CD4-positive, CD25-positive, alpha-beta regulatory T cell (primary cell): ENCODE measurements around the gene SLC7A1. TPM values are rescaled to one million over a fixed set of nuclear protein-coding genes. Genes with fewer than 3 reads are reported as not detected.
"Not testable (repeated sequence)": the region's sequence is repeated elsewhere in the genome, so short reads cannot be mapped to it uniquely, and the experiment has no call there.

Experiments
- ATAC-seq, 2 donors: fragments of 150-1000 bp; cut with Tn5 transposase; one replicate each; pipeline ENCODE4 v1.10.0; 2021; ENCODE audit warnings: low read depth in 2 of 2, moderate number of reproducible peaks in 2 of 2, moderate library complexity in 1 of 2
- DNase-seq, 3 donors: peaks; one replicate each; pipeline versions ENCODE4 v3.0.0 to v3.0.0-alpha.2; 2012 to 2022; ENCODE audit warnings: mixed read lengths in 1 of 3
- H3K27ac ChIP-seq: one replicate; pipeline ENCODE4 v1.7.0; 2013; ENCODE audit warnings: mild to moderate bottlenecking, low read length; ENCODE audit not compliant: insufficient read depth, poor library complexity, severe bottlenecking
- H3K27me3 ChIP-seq: one replicate; pipeline ENCODE4 v1.7.0; 2013; ENCODE audit warnings: low read length; ENCODE audit not compliant: control insufficient read depth, insufficient read depth
- H3K36me3 ChIP-seq: one replicate; pipeline ENCODE4 v1.7.0; 2013; ENCODE audit warnings: mild to moderate bottlenecking, low read length, moderate library complexity; ENCODE audit not compliant: control insufficient read depth, insufficient read depth
- H3K4me1 ChIP-seq: 2 replicates; pipeline ENCODE4 v1.7.0; 2013; ENCODE audit warnings: mild to moderate bottlenecking, low read length; ENCODE audit not compliant: insufficient read depth, control insufficient read depth, poor library complexity, severe bottlenecking
- H3K4me3 ChIP-seq: one replicate; pipeline ENCODE4 v1.7.0; 2013; ENCODE audit warnings: low read depth, mild to moderate bottlenecking, low read length, moderate library complexity
- H3K9me3 ChIP-seq, 2 experiments: 1 replicate in 1 of 2; 2 replicates in 1 of 2; pipeline ENCODE4 v1.7.0; 2013; ENCODE audit warnings: low read length in 2 of 2, mild to moderate bottlenecking in 1 of 2, moderate library complexity in 1 of 2; ENCODE audit not compliant: control insufficient read depth in 2 of 2
- H3K27ac Mint-ChIP-seq, 3 donors: one replicate each; pipeline ENCODE4 v1.8.0; 2020 to 2022; ENCODE audit warnings: mild to moderate bottlenecking in 3 of 3, mixed read lengths in 3 of 3, moderate library complexity in 2 of 3
- H3K27me3 Mint-ChIP-seq: one replicate; pipeline ENCODE4 v1.8.0; 2022; ENCODE audit warnings: mild to moderate bottlenecking, mixed read lengths
- H3K36me3 Mint-ChIP-seq: one replicate; pipeline ENCODE4 v1.8.0; 2020; ENCODE audit warnings: mixed read lengths
- H3K4me1 Mint-ChIP-seq, 4 donors: one replicate each; pipeline ENCODE4 v1.8.0; 2020 to 2022; ENCODE audit warnings: mixed read lengths in 4 of 4, mild to moderate bottlenecking in 1 of 4
- H3K4me3 Mint-ChIP-seq, 4 donors: one replicate each; pipeline ENCODE4 v1.8.0; 2020 to 2022; ENCODE audit warnings: mild to moderate bottlenecking in 4 of 4, mixed read lengths in 4 of 4, moderate library complexity in 3 of 4
- H3K9me3 Mint-ChIP-seq, 7 donors: one replicate each; pipeline ENCODE4 v1.8.0; 2020 to 2022; ENCODE audit warnings: mixed read lengths in 7 of 7, mild to moderate bottlenecking in 3 of 7, moderate library complexity in 2 of 7
- polyA plus RNA-seq, 4 donors: library from polyadenylated mRNA; unstranded; fragments of 300-500 nt; fragmentation: Illumina TruSeq; gene quantifications; one replicate each; pipeline ENCODE4 v1.2.3, GENCODE V29; 2021
- total RNA-seq: library from RNA; stranded (reverse); gene quantifications from one replicate; pipeline ENCODE4 v1.2.3, GENCODE V29; 2022

The SLC7A1 gene
- total RNA-seq (29.9 TPM), polyA plus RNA-seq (1 to 10 TPM; 3.6 to 7.7 (median 4.8) TPM)

GRCh38 chr13:29595380-29596063, at the start of gene SLC7A1:
TSS of gene SLC7A1 (minus strand) at chr13:29595688. CDS start at chr13:29536188, 59,500 bp downstream.
- Mint-ChIP-seq H3K9me3 (peaks cover 0 to 3% (median 0%) of the 10 kb centered on the region in 7 donors), H3K4me3 (peak within 1 kb of the TSS; percentile 91 to 98 (median 92)), H3K27me3 (no peaks in the 10 kb centered on the region), H3K27ac (peak within 1 kb of the TSS; percentile 88 to 96 (median 94)), H3K36me3 (no peaks in the 10 kb centered on the region), H3K4me1 (peaks cover 15 to 47% (median 35%) of the 10 kb centered on the region in 4 donors)
- H3K27me3 ChIP-seq: peaks cover 3% of the 10 kb centered on the region
- no peaks in the 10 kb centered on the region for H3K9me3 ChIP-seq
- peak; percentile 79 to 92 (median 87) for DNase-seq
- peak within 1 kb of the TSS; percentile 82 for H3K4me3 ChIP-seq
- peaks cover 22% of the 10 kb centered on the region for H3K4me1 ChIP-seq
- ATAC-seq: peak; percentile 90 to 91
- no peaks in the 10 kb centered on the region for H3K36me3 ChIP-seq
- peak within 1 kb of the TSS; percentile 72 for H3K27ac ChIP-seq

GRCh38 chr13:29640665-29641064, 45.2 kb upstream of the SLC7A1 start:
- no peaks in the 10 kb centered on the region for H3K36me3 Mint-ChIP-seq
- peaks cover 15% of the 10 kb centered on the region for H3K27me3 Mint-ChIP-seq
- DNase-seq: no peak
- no peak overlapping the region for H3K4me3 Mint-ChIP-seq
- H3K9me3 Mint-ChIP-seq: peaks cover 0 to 1% (median 0%) of the 10 kb centered on the region in 7 donors
- no peak for ATAC-seq
- H3K36me3 ChIP-seq: no peaks in the 10 kb centered on the region
- peaks cover 0 to 2% (median 0%) of the 10 kb centered on the region in 4 donors for H3K4me1 Mint-ChIP-seq
- no peak overlapping the region for H3K27ac ChIP-seq
- H3K9me3 ChIP-seq: no peaks in the 10 kb centered on the region
- H3K27ac Mint-ChIP-seq: no peak overlapping the region
- H3K27me3 ChIP-seq: peaks cover 3% of the 10 kb centered on the region
- H3K4me1 ChIP-seq: no peaks in the 10 kb centered on the region
- no peak overlapping the region for H3K4me3 ChIP-seq

- H3K9me3 ChIP-seq: not testable (repeated sequence)
These were observed 41.3 kb upstream of the SLC7A1 start for GRCh38 chr13:29636831-29637230.

GRCh38 chr13:29624997-29625396, 29.5 kb upstream of the SLC7A1 start:
- no peaks in the 10 kb centered on the region for H3K9me3 ChIP-seq
- Mint-ChIP-seq H3K4me1 (peaks cover 0 to 14% (median 3%) of the 10 kb centered on the region in 4 donors), H3K4me3 (no peak overlapping the region), H3K27ac (no peak overlapping the region), H3K9me3 (peaks cover 0 to 3% (median 0%) of the 10 kb centered on the region in 7 donors), H3K36me3 (no peaks in the 10 kb centered on the region), H3K27me3 (peaks cover 49% of the 10 kb centered on the region)
- H3K4me1 ChIP-seq: no peaks in the 10 kb centered on the region
- H3K4me3 ChIP-seq: no peak overlapping the region
- no peak overlapping the region for H3K27ac ChIP-seq
- no peaks in the 10 kb centered on the region for H3K36me3 ChIP-seq
- DNase-seq (no peak), ATAC-seq (no peak)
- peaks cover 5% of the 10 kb centered on the region for H3K27me3 ChIP-seq

More at GRCh38 chr13:29636831-29637230, 41.3 kb upstream of the SLC7A1 start:
- not testable (repeated sequence) for H3K36me3 Mint-ChIP-seq, H3K4me3 Mint-ChIP-seq, H3K4me1 Mint-ChIP-seq, H3K27me3 ChIP-seq, H3K27ac Mint-ChIP-seq, H3K4me1 ChIP-seq, H3K9me3 Mint-ChIP-seq, H3K27ac ChIP-seq, H3K4me3 ChIP-seq, H3K36me3 ChIP-seq, DNase-seq, ATAC-seq
- H3K27me3 Mint-ChIP-seq: peaks cover 47% of the 10 kb centered on the region

GRCh38 chr13:29621841-29622240, 26.4 kb upstream of the SLC7A1 start:
- Histone ChIP-seq H3K4me3 (no peak overlapping the region), H3K36me3 (no peaks in the 10 kb centered on the region), H3K27ac (no peak overlapping the region), H3K9me3 (no peaks in the 10 kb centered on the region), H3K27me3 (peaks cover 17% of the 10 kb centered on the region), H3K4me1 (no peaks in the 10 kb centered on the region)
- H3K4me1 Mint-ChIP-seq: no peaks in the 10 kb centered on the region
- no peaks in the 10 kb centered on the region for H3K36me3 Mint-ChIP-seq
- H3K4me3 Mint-ChIP-seq: no peak overlapping the region
- no peak for DNase-seq
- peaks cover 0 to 8% (median 3%) of the 10 kb centered on the region in 7 donors for H3K9me3 Mint-ChIP-seq
- peaks cover 49% of the 10 kb centered on the region for H3K27me3 Mint-ChIP-seq
- no peak overlapping the region for H3K27ac Mint-ChIP-seq
- ATAC-seq: no peak

- Mint-ChIP-seq H3K4me1 (no peaks in the 10 kb centered on the region), H3K27me3 (peaks cover 52% of the 10 kb centered on the region), H3K36me3 (no peaks in the 10 kb centered on the region), H3K4me3 (no peak overlapping the region), H3K27ac (no peak overlapping the region), H3K9me3 (peaks cover 0 to 8% (median 4%) of the 10 kb centered on the region in 7 donors)
- Histone ChIP-seq H3K27me3 (peaks cover 17% of the 10 kb centered on the region), H3K27ac (no peak overlapping the region), H3K36me3 (no peaks in the 10 kb centered on the region), H3K4me1 (no peaks in the 10 kb centered on the region), H3K9me3 (no peaks in the 10 kb centered on the region), H3K4me3 (no peak overlapping the region)
- ATAC-seq (no peak), DNase-seq (no peak)
These were observed 25.7 kb upstream of the SLC7A1 start for GRCh38 chr13:29621051-29621800.

GRCh38 chr13:29619995-29620394, 24.5 kb upstream of the SLC7A1 start:
- Mint-ChIP-seq H3K36me3 (no peaks in the 10 kb centered on the region), H3K27me3 (peaks cover 60% of the 10 kb centered on the region), H3K4me1 (no peaks in the 10 kb centered on the region), H3K4me3 (no peak overlapping the region), H3K9me3 (peaks cover 0 to 11% (median 5%) of the 10 kb centered on the region in 7 donors), H3K27ac (no peak overlapping the region)
- Histone ChIP-seq H3K9me3 (no peaks in the 10 kb centered on the region), H3K27ac (no peak overlapping the region), H3K4me1 (no peaks in the 10 kb centered on the region), H3K4me3 (no peak overlapping the region), H3K27me3 (peaks cover 21% of the 10 kb centered on the region), H3K36me3 (no peaks in the 10 kb centered on the region)
- no peak for DNase-seq
- ATAC-seq: no peak
